ENCODE results near the gene PRSS56. TPM values are rescaled to one million over a fixed set of nuclear protein-coding genes. Genes with fewer than 3 reads are reported as not detected.

PRSS56 gene
- total RNA-seq, 1 donor from 2014 or later, result not detected

DNA sequence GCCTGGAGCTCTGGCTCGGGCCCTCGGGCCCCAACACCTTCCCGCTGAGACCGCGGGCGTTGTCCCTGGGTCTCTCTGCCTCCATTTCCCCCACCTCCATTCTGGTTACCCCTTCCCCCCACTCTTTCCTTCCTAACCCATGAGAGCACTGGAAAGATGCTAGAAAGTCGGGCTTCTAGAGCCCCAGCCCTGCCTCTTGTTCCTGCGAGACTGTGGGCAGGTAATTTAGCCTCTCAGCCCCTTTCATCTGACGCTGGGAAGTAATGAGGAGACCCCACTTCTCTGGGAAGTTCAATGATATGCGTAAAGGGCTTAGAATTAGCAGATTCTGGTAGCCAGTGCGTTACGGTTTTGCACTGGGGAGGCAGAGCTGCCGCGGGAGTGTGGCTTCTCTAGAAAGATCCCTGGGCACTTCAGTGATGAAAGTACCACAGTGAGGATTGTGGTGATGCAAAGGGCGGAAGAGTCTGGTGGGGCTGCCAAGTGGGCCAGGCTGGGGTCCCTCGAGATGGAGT, 16.3 kb upstream of the PRSS56 start:
- TF ChIP-seq CTCF (IDR thresholded peaks at IDR 0.05), result no peak
- Histone ChIP-seq H3K9me3 (no peaks in the 10 kb centered on the region), H3K27ac (no peak overlapping the region), H3K36me3 (no peaks in the 10 kb centered on the region), H3K4me3 (peak overlapping the region; percentile 39 to 67), H3K4me1 (peaks cover 4 to 7% of the 10 kb centered on the region in 2 donors), H3K27me3 (no peaks in the 10 kb centered on the region)
- DNase-seq (ENCODE audit: low spot score in 2 of 2), result no peak
- intact Hi-C loops (cut with DNase I), result no loop called here

DNA sequence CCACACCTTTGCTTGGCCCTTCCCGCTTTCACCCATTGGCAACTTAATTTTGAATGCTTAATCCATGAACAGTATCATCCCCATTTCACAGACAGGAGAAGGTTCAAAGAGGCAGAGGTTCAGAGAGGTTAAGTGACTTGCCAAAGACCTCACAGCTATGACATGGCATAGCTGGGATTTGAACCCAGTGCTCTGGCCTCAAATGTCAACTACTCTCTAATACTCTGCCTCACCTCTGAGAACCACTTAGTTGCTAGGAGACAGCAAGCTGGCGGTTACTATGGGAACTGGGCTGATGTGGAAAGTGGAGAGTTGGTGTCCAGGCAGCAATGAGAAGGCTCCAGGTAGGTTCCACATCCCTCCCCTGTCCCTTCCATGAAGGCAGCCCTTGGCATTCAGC, 15.8 kb upstream of the PRSS56 start:
- H3K36me3 ChIP-seq, result no peaks in the 10 kb centered on the region
- no peak overlapping the region for H3K4me3 ChIP-seq
- H3K27me3 ChIP-seq, result no peaks in the 10 kb centered on the region
- no peaks in the 10 kb centered on the region for H3K9me3 ChIP-seq
- no peak overlapping the region for H3K27ac ChIP-seq
- intact Hi-C loops (cut with DNase I), result no loop called here
- peaks cover 4 to 7% of the 10 kb centered on the region in 2 donors for H3K4me1 ChIP-seq
- no peak for TF ChIP-seq CTCF (IDR thresholded peaks at IDR 0.05)
- DNase-seq (ENCODE audit: low spot score in 2 of 2), result no peak

DNA sequence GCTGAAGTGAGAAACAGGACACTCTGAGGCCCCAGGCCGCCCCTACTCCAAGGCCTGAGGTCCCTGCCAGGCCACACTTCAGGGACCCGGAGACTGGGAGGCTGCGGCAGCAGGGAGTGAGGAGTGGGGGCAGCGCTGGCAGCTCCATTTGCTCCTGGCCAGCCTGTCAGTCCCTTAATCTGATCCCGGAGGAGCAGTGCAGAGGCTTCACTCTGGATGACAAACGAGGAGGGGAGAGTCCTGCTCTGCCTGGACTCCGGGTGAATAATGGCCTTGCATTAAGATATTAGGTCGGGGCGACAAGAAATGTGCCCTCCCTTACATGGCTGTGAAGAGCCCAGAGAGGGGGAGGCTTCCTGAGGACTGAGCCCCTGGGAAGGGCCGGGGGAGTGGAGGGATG, 14.3 kb upstream of the PRSS56 start:
- no peak overlapping the region for H3K4me3 ChIP-seq
- no peak for DNase-seq (ENCODE audit: low spot score in 2 of 2)
- H3K27ac ChIP-seq, result no peak overlapping the region
- TF ChIP-seq CTCF (IDR thresholded peaks at IDR 0.05), result no peak
- no peaks in the 10 kb centered on the region for H3K9me3 ChIP-seq
- peaks cover 4 to 7% of the 10 kb centered on the region in 2 donors for H3K4me1 ChIP-seq
- H3K36me3 ChIP-seq, result no peaks in the 10 kb centered on the region
- no peaks in the 10 kb centered on the region for H3K27me3 ChIP-seq
- intact Hi-C loops (cut with DNase I), result no loop called here

- Histone ChIP-seq H3K36me3 (no peaks in the 10 kb centered on the region), H3K27me3 (no peaks in the 10 kb centered on the region), H3K9me3 (no peaks in the 10 kb centered on the region), H3K4me3 (no peak overlapping the region), H3K27ac (no peak overlapping the region), H3K4me1 (peaks cover 4 to 7% of the 10 kb centered on the region in 2 donors)
- intact Hi-C loops (cut with DNase I), result no loop called here
- no peak for TF ChIP-seq CTCF (IDR thresholded peaks at IDR 0.05)
- DNase-seq (ENCODE audit: low spot score in 2 of 2), result no peak
These were observed 13.5 kb upstream of the PRSS56 start for GRCh38 chr2:232506709-232507108.

- no peaks in the 10 kb centered on the region for H3K27me3 ChIP-seq
- no peaks in the 10 kb centered on the region for H3K9me3 ChIP-seq
- intact Hi-C loops (cut with DNase I), result no loop called here
- TF ChIP-seq CTCF (IDR thresholded peaks at IDR 0.05), result no peak
- peaks cover 3% of the 10 kb centered on the region in 2 donors for H3K4me1 ChIP-seq
- H3K36me3 ChIP-seq, result no peaks in the 10 kb centered on the region
- no peak overlapping the region for H3K4me3 ChIP-seq
- H3K27ac ChIP-seq, result no peak overlapping the region
- no peak for DNase-seq (ENCODE audit: low spot score in 2 of 2)
These were observed 11.9 kb upstream of the PRSS56 start for GRCh38 chr2:232508251-232508650.

- Histone ChIP-seq H3K4me1 (no peaks in the 10 kb centered on the region), H3K36me3 (no peaks in the 10 kb centered on the region), H3K4me3 (no peak overlapping the region), H3K9me3 (no peaks in the 10 kb centered on the region), H3K27me3 (no peaks in the 10 kb centered on the region), H3K27ac (no peak overlapping the region)
- intact Hi-C loops (cut with DNase I), result no loop called here
- TF ChIP-seq CTCF (IDR thresholded peaks at IDR 0.05), result no peak
- no peak for DNase-seq (ENCODE audit: low spot score in 2 of 2)
These were observed 8.8 kb upstream of the PRSS56 start for GRCh38 chr2:232511336-232511890.

Measured in ascending aorta (tissue), 2 donors.